Measurements from ENCODE around the gene BRAF.

BRAF gene

DNA sequence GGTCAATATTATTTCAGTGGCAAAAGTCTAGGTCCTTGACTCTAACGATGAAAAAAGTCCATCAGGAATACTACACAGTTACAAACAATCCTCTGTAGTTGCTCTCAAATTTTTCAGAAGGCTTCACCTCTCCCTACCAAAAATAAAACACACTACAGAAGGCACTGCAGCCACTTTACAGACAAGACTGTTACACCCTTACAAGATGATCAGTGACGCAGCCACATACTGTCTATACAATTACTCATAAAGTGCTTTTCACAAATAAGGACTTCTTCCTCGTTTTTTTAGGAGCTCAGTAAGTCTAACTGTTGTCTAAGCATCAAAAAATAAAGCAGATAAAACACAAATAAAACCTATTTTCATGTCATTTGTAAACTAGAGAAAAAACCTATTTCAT, 201.2 kb downstream of the BRAF start:
- TF ChIP-seq TCF4 (CRISPR knock-in tag; IDR thresholded peaks at IDR 0.05; ENCODE audit: borderline replicate concordance) (no peak), RARB (CRISPR knock-in tag; IDR thresholded peaks at IDR 0.05) (no peak), ZNF8 (CRISPR knock-in tag; IDR thresholded peaks at IDR 0.05) (no peak), ARNTL (CRISPR knock-in tag; IDR thresholded peaks at IDR 0.05; ENCODE audit: borderline replicate concordance, low read depth) (no peak), TOX (CRISPR knock-in tag; IDR thresholded peaks at IDR 0.05; ENCODE audit: borderline replicate concordance) (no peak), ZFP30 (CRISPR knock-in tag; IDR thresholded peaks at IDR 0.05) (no peak), ZC3H10 (CRISPR knock-in tag; IDR thresholded peaks at IDR 0.05) (no peak), TSHZ2 (CRISPR knock-in tag; IDR thresholded peaks at IDR 0.05) (no peak), POU6F1 (CRISPR knock-in tag; IDR thresholded peaks at IDR 0.05; ENCODE audit: borderline replicate concordance, low read depth) (no peak), BACH2 (CRISPR knock-in tag; IDR thresholded peaks at IDR 0.05; ENCODE audit: borderline replicate concordance) (no peak), ISL1 (CRISPR knock-in tag; IDR thresholded peaks at IDR 0.05) (no peak)
- TF ChIP-seq, protein P1, sequence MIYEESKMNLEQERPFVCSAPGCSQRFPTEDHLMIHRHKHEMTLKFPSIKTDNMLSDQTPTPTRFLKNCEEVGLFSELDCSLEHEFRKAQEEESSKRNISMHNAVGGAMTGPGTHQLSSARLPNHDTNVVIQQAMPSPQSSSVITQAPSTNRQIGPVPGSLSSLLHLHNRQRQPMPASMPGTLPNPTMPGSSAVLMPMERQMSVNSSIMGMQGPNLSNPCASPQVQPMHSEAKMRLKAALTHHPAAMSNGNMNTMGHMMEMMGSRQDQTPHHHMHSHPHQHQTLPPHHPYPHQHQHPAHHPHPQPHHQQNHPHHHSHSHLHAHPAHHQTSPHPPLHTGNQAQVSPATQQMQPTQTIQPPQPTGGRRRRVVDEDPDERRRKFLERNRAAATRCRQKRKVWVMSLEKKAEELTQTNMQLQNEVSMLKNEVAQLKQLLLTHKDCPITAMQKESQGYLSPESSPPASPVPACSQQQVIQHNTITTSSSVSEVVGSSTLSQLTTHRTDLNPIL (CRISPR knock-in tag; IDR thresholded peaks at IDR 0.05; ENCODE audit: low read depth) = no peak
- ATAC-seq = no peak

DNA sequence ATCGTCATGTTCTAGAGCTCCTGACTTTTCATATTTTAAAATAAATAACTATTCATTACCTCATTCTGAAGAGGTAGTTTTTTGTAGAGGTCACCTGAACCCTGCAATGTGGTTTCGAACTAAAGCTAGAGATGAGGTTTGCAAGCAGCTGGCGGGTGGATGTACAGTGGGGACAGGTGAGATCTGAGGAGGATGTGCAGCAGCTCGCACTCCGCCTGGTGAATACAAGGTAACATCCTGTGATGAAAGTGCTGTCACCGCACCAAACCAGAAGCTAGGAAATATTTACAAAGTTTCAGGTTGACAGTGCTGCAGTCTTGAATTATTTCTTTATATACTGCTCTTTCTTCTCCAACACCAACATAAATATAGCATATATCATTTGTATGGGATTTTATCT, 201.7 kb downstream of the BRAF start:
- ATAC-seq = no peak
- TF ChIP-seq ESRRG (CRISPR knock-in tag; IDR thresholded peaks at IDR 0.05) = no peak

GRCh38 chr7:140722254-140722653, 202.5 kb downstream of the BRAF start:
- TF ChIP-seq, protein P1 (CRISPR knock-in tag; IDR thresholded peaks at IDR 0.05; ENCODE audit: low read depth) = no peak
- no peak for TF ChIP-seq ARNTL (CRISPR knock-in tag; IDR thresholded peaks at IDR 0.05; ENCODE audit: borderline replicate concordance, low read depth)
- TF ChIP-seq ISL1 (CRISPR knock-in tag; IDR thresholded peaks at IDR 0.05) = no peak
- no peak for TF ChIP-seq BACH2 (CRISPR knock-in tag; IDR thresholded peaks at IDR 0.05; ENCODE audit: borderline replicate concordance)
- no peak for TF ChIP-seq CSRNP3 (CRISPR knock-in tag; IDR thresholded peaks at IDR 0.05)
- no peak for TF ChIP-seq ZFP30 (CRISPR knock-in tag; IDR thresholded peaks at IDR 0.05)
- TF ChIP-seq ZNF565 (CRISPR knock-in tag; conservative IDR thresholded peaks at IDR 0.05; ENCODE audit: low read depth) = no peak
- TF ChIP-seq GLIS3 (CRISPR knock-in tag; IDR thresholded peaks at IDR 0.05) = no peak
- TF ChIP-seq PPARA (CRISPR knock-in tag; IDR thresholded peaks at IDR 0.05; ENCODE audit: borderline replicate concordance) = no peak
- no peak for TF ChIP-seq PATZ1 (CRISPR knock-in tag; IDR thresholded peaks at IDR 0.05; ENCODE audit: borderline replicate concordance)
- TF ChIP-seq ZNF70 (CRISPR knock-in tag; IDR thresholded peaks at IDR 0.05) = no peak
- TF ChIP-seq RARB (CRISPR knock-in tag; IDR thresholded peaks at IDR 0.05) = no peak
- no peak for TF ChIP-seq ZNF8 (CRISPR knock-in tag; IDR thresholded peaks at IDR 0.05)
- no peak for TF ChIP-seq TSHZ2 (CRISPR knock-in tag; IDR thresholded peaks at IDR 0.05)
- no peak for ATAC-seq
